NCI-H2196 treated with DMSO at 0.1 percent for 48 hours (cell line): ENCODE measurements around the gene PDLIM5.
"Not testable (repeated sequence)": the region's sequence is repeated elsewhere in the genome, so short reads cannot be mapped to it uniquely, and the experiment has no call there.

ENCODE experiments used
- DNase-seq: peaks from one replicate; lab custom pipeline; 2025; ENCODE audit not compliant: unreplicated experiment; lab: John Stamatoyannopoulos, UW

The PDLIM5 gene

GRCh38 chr4:94451695-94452475, at the start of gene PDLIM5:
TSS of gene PDLIM5 (plus strand) at chr4:94451942. CDS start at chr4:94455289, 3,347 bp downstream.
- peak; percentile 38 for DNase-seq

GRCh38 chr4:94402439-94402838, 49.3 kb upstream of the PDLIM5 start:
- not testable (repeated sequence) for DNase-seq

GRCh38 chr4:94403751-94404150, 48.0 kb upstream of the PDLIM5 start:
- no peak for DNase-seq

- peak; percentile 29 for DNase-seq
Measured at GRCh38 chr4:94406668-94407437, 44.9 kb upstream of the PDLIM5 start.

DNA sequence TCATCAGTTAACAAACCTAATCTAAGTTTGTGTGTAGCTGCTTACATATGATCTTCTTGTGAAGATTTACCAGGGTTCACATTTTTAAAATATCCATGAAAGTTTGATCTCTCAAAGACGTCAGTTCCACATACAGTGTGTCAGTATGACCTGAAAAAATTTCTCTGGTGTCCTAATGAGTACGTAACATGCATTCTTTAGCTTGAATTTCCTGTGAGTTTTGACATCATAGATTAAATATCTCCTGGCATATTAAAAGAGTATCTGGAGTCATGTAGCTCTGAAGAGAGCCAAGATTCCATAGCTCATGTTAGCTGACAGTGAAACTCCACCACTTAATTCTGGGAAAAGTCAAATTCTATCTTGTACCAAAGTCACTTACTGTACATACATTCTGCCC, 43.9 kb upstream of the PDLIM5 start:
- no peak for DNase-seq

GRCh38 chr4:94408549-94409374, 43.0 kb upstream of the PDLIM5 start:
- no peak for DNase-seq

GRCh38 chr4:94409375-94409679, 42.4 kb upstream of the PDLIM5 start:
- DNase-seq, result no peak

DNA sequence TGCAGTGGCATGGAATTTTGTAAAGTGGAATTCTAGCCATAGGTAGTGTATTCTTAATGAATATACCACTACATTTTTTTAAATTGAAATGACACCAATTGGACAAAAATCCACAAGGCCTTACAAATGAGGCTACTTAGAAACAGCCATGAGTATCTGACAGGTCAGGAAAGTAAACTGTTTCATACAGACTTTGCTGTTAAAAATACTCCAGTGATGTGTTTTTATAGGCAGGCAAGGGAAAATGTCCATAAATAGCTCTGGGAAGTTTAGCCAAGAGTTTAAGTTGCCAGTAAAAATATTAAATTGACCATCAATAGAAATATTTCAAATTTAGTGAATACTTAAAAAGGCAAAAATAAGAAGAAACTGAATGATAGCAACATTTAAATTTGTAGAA, 41.8 kb upstream of the PDLIM5 start:
- no peak for DNase-seq

DNA sequence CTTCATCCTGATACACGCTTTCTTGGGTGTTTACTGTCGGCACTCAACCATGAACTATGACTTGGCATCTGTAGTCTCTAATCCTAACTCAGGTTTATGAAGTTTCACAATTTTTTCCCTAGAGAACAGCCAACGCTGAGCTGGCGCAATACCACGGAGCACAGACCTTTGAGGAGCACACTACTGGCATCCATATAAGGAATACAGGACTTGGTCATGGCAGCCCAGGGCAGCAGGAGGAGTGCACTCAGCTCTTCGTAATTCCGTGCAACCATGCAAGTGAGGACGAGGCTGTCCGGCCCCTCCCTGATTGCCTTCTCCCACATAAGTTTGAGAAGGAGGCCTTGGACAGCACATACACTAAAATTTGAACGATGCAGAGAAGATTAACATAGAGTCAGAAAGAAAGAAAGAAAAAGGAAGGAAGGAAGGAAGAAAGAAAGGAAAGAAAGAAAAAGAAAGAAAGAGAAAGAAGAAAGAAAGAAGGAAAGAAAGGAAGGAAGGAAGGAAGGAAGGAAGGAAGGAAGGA, 41.0 kb upstream of the PDLIM5 start:
- DNase-seq, result no peak

DNA sequence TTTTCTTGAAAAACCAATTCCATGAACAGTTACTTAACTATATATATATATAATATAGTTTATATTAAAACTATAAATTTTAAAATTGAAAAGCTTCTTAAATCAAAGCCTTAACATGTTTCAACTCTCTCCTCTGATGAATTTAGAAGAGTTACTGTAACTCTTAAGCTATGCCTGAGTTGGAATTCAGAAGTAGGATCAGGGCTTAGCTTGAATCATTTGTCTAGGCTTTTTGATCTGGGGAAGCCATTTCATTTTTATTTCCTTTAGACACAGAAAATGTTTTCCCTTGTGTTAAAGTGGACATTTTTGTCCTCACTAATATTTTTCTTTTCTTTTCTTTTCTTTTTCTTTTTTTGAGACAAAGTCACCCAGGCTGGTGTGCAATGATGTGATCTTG, 40.4 kb upstream of the PDLIM5 start:
- DNase-seq, result no peak

DNA sequence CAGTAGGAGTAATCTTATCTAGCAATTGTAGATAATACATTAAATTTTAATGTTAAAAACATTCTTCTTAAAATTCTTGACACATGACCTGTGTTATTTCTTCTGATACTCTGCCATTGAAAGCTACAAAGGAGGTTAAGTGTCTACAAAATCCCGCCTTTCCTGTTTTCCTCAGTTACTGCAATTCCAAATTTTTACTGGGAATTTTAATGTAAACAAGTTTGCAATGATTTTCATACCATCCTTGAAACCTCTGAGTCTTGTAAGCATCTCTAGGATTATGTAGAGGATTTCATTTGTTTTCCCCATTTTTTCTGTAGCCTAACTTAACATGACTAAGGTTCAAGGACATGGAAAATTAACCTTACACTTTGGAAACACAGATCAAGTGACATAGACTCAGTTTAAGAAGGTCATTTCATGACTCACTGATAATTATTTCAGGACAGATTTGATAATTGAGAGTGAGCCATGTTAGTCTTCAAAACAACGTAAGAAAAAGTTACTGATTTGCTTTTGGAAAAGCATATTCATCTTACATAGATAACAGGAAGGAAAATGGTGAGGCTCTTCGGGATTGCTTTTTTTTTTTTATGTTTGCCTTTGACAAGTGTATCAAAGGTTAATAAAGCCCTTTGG, 39.6 kb upstream of the PDLIM5 start:
- no peak for DNase-seq

DNA sequence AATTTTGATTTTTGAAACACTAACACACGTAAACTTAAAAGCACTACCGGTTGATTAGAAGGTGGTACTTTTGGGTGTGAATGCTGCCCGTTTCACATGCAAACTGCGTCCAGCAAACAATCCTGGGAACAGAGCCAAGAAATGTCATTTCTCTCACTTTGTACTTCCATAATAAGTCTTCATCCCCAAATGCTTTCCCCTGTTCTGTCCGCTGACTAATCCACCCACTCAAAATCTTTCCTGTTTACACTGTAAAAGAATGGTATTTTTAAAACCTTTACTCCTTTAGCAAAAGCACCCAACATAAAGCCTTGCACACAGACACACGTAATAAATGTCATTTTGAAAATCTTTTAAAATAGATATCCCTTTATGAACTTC, 39.1 kb upstream of the PDLIM5 start:
- DNase-seq, result no peak

DNA sequence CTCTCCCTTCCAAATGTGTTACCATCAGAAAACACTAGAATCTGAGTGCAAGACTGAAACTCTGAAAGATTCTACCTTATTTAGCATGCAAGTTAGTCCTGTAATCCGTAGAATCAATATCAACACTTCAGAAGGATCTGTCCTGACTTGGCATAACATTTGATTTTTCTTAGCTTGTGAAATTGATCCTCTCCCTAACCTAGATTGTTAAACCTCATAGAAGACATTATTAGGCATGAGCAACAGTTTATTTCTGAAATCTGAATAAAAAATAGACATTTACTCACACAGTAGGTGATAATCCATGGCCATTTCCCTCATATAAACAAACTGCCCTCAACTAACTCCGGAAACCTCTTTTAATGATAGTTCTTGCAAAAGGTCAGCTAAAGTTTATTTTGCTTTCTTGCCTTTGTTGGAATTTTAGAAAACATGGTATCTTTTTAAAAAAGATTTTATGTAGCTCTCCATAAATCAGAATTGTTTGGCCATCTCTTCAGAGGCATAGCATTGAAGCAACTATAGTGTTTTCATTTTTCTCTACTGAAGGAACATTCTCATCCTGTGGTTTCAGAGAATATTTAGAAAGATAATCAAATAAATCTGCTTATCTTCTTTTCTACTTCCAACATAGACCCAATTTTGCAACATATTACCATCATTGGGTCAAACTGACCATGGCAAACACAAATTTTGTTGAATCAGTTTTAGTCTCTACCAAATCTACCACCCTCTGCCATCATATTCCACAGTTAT, 38.5 kb upstream of the PDLIM5 start:
- DNase-seq, result no peak

DNA sequence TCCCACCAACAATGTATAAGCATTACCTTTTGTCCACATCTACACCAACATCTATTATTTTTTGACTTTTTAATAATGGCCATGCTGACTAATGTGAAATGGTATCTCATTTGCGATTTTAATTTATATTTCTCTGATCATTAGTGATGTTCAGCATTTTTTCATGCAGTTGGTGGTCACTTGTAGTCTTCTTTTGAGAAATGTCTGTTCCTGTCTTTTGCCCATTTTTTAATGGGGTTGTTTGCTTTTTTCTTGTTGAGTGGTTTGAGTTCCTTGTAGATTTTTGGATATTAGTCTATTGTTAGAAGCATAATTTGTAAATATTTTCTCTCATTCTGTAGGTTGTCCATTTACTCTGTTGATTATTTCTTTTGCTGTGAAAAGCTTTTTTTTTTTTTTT, 36.8 kb upstream of the PDLIM5 start:
- DNase-seq, result no peak

DNA sequence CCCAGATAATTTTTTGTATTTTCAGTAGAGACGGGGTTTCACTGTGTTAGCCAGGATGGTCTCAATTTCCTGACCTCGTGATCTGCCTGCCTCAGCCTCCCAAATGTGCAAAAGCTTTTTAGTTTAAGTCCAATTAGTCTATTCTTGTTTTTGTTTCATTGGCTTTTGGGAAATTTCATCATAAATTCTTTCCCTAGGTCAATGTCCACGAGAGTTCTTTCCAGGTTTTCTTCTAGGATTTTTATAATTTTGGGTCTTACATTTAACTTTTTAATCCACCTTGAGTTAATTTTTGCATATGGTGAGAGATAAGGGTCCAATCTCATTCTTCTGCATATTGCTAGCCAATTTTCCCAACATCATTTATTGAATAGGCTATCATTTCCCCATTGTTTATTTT, 36.3 kb upstream of the PDLIM5 start:
- no peak for DNase-seq

DNA sequence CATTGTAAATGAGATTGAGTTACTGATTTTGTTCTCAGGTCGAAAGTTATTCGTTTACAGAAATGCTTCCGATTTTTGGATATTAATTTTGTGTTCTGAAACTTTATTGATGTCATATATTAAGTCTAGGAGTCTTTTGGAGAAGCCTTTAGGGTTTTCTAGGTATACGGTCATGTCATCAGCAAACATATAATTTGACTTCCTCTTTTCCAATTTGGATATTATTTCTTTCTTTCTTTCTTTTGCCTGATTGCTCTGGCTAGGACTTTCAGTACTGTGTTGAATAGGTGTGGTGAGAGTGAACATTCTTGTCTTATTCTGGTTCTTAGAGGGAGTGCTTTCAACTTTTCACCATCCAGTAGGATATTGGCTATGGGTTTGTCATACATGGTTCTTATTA, 35.4 kb upstream of the PDLIM5 start:
- DNase-seq, result no peak

- no peak for DNase-seq
Measured at GRCh38 chr4:94416981-94417380, 34.8 kb upstream of the PDLIM5 start.

- DNase-seq, result no peak
Measured at GRCh38 chr4:94419549-94419948, 32.2 kb upstream of the PDLIM5 start.

DNA sequence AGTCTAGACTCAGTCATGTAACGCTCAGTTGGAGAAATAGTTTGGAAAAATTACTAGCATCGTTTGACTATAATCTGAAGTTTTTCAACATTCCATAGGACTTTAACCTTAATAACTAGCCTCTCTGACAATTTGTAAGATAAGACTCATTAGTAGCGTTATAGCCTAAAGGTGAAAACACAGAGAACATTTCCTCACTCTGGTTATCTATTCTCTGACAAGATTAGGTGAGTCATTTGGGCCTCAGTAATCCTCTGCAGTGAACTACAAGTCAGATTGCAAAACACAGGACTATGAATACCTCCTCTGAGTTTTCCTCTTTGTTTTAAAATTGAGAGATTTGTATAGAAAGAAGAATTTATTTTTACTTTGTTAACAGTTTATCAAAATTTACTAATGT, 31.8 kb upstream of the PDLIM5 start:
- DNase-seq, result no peak

DNA sequence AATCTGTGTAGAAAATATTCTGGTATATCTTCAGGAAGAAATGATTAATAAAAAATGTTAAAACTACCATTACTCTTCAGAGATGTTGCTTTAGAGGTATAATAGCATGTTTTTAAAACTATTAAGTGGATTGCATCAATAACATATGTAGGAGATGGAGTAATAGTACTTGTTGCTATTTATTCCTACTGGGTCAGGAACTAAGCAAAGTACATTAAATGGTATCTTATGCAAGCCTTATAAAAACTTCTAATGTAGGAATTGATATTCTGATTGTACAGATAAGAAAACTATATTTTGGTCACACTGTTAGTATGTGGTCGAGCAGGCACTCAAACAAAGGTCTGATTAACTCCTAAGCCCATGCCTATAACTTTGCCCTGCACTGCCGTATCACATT, 31.4 kb upstream of the PDLIM5 start:
- no peak for DNase-seq
